DND-41 (cell line): ENCODE data around the gene ARHGAP15.

Experiments
- ATAC-seq: fragments of 200-7000 bp; cut with Tn5 transposase; 3 replicates; pipeline ENCODE4 v1.9.1; 2021; ENCODE audit warnings: low read depth; ENCODE audit not compliant: insufficient read depth
- DNase-seq: peaks from one replicate; pipeline ENCODE4 v3.0.0-alpha.2; 2020
- H2AFZ ChIP-seq: 2 replicates; pipeline ENCODE4 v1.6.0; 2012; ENCODE audit warnings: low read depth, low read length
- H3K27ac ChIP-seq: 2 replicates; pipeline ENCODE4 v1.5.1; 2012; ENCODE audit warnings: low read length, inconsistent platforms
- H3K27me3 ChIP-seq: fragments of 200-600 bp; sonication (generic); 2 replicates; pipeline ENCODE4 v1.6.0; 2012; ENCODE audit warnings: low read length, mild to moderate bottlenecking, inconsistent platforms; ENCODE audit not compliant: insufficient read depth, poor library complexity
- H3K36me3 ChIP-seq: 2 replicates; pipeline ENCODE4 v1.5.1; 2012; ENCODE audit warnings: low read length, inconsistent platforms; ENCODE audit not compliant: insufficient read depth
- H3K4me1 ChIP-seq: 2 replicates; pipeline ENCODE4 v1.5.1; 2012; ENCODE audit warnings: mild to moderate bottlenecking, low read length; ENCODE audit not compliant: insufficient read depth
- H3K4me2 ChIP-seq: 2 replicates; pipeline ENCODE4 v1.6.0; 2012; ENCODE audit warnings: mild to moderate bottlenecking, moderate library complexity, low read length, inconsistent platforms; ENCODE audit not compliant: insufficient read depth
- H3K4me3 ChIP-seq, 2 experiments: fragments of 200-600 bp in 1 of 2; shearing (Covaris generic) in 1 of 2; 2 replicates each; pipeline ENCODE4 v1.5.1; 2012 to 2016; ENCODE audit warnings: inconsistent platforms in 2 of 2, low read length in 2 of 2, mild to moderate bottlenecking in 2 of 2, low read depth in 1 of 2, moderate library complexity in 1 of 2
- H3K79me2 ChIP-seq: 2 replicates; pipeline ENCODE4 v1.6.0; 2012; ENCODE audit warnings: low read length, inconsistent platforms; ENCODE audit not compliant: insufficient read depth
- H3K9ac ChIP-seq: 2 replicates; pipeline ENCODE4 v1.6.0; 2012; ENCODE audit warnings: low read depth, mild to moderate bottlenecking, inconsistent platforms, low read length, moderate library complexity
- H3K9me3 ChIP-seq: 2 replicates; pipeline ENCODE4 v1.5.1; 2012; ENCODE audit warnings: low read length, moderate library complexity, mild to moderate bottlenecking, inconsistent platforms; ENCODE audit not compliant: insufficient read depth, severe bottlenecking
- H4K20me1 ChIP-seq: 2 replicates; pipeline ENCODE4 v1.6.0; 2012; ENCODE audit warnings: low read length; ENCODE audit not compliant: insufficient read depth
- CTCF ChIP-seq: IDR thresholded peaks from 2 replicates; pipeline ENCODE4 v1.5.1; 2012; ENCODE audit warnings: borderline replicate concordance, low read length, moderate library complexity, mild to moderate bottlenecking; ENCODE audit not compliant: poor library complexity, severe bottlenecking; ENCODE audit errors: extremely low read depth
- EZH2 ChIP-seq: IDR thresholded peaks from 3 replicates; pipeline ENCODE4 v1.6.1; 2012; ENCODE audit warnings: borderline replicate concordance, low read depth, mild to moderate bottlenecking, moderate library complexity, low read length, inconsistent platforms; ENCODE audit not compliant: severe bottlenecking

Gene ARHGAP15

GRCh38 chr2:143559147-143559546, 429.9 kb downstream of the ARHGAP15 start:
- Histone ChIP-seq H3K4me1 (no peaks in the 10 kb centered on the region), H3K4me3 (no peak overlapping the region), H3K9me3 (no peaks in the 10 kb centered on the region), H3K27ac (no peak overlapping the region), H3K9ac (no peak overlapping the region), H3K27me3 (no peaks in the 10 kb centered on the region), H4K20me1 (no peaks in the 10 kb centered on the region), H2AFZ (no peak overlapping the region), H3K4me2 (no peak overlapping the region), H3K79me2 (no peaks in the 10 kb centered on the region), H3K36me3 (peaks cover 81% of the 10 kb centered on the region)
- no peak for ATAC-seq
- no peak for DNase-seq
- TF ChIP-seq EZH2, result no peak
- TF ChIP-seq CTCF, result no peak

- no peak for ATAC-seq
- no peaks in the 10 kb centered on the region for H3K4me1 ChIP-seq
- TF ChIP-seq CTCF (no peak), EZH2 (no peak)
- no peaks in the 10 kb centered on the region for H4K20me1 ChIP-seq
- H3K27me3 ChIP-seq, result no peaks in the 10 kb centered on the region
- H3K27ac ChIP-seq, result no peak overlapping the region
- peaks cover 77% of the 10 kb centered on the region for H3K36me3 ChIP-seq
- H3K4me2 ChIP-seq, result no peak overlapping the region
- H3K79me2 ChIP-seq, result no peaks in the 10 kb centered on the region
- H2AFZ ChIP-seq, result no peak overlapping the region
- no peak for DNase-seq
- no peak overlapping the region for H3K4me3 ChIP-seq
- no peaks in the 10 kb centered on the region for H3K9me3 ChIP-seq
- no peak overlapping the region for H3K9ac ChIP-seq
Measured at GRCh38 chr2:143560724-143561123, 431.5 kb downstream of the ARHGAP15 start.

- H3K27me3 ChIP-seq, result no peaks in the 10 kb centered on the region
- no peak overlapping the region for H2AFZ ChIP-seq
- no peak overlapping the region for H3K4me3 ChIP-seq
- TF ChIP-seq EZH2 (no peak), CTCF (no peak)
- no peak for ATAC-seq
- H3K27ac ChIP-seq, result no peak overlapping the region
- no peaks in the 10 kb centered on the region for H3K79me2 ChIP-seq
- H4K20me1 ChIP-seq, result no peaks in the 10 kb centered on the region
- H3K36me3 ChIP-seq, result peaks cover 63% of the 10 kb centered on the region
- no peak overlapping the region for H3K4me2 ChIP-seq
- H3K9me3 ChIP-seq, result no peaks in the 10 kb centered on the region
- H3K9ac ChIP-seq, result no peak overlapping the region
- no peaks in the 10 kb centered on the region for H3K4me1 ChIP-seq
- DNase-seq, result no peak
Measured at GRCh38 chr2:143564419-143564818, 435.2 kb downstream of the ARHGAP15 start.

- Histone ChIP-seq H3K4me1 (no peaks in the 10 kb centered on the region), H3K4me2 (no peak overlapping the region), H3K79me2 (no peaks in the 10 kb centered on the region), H4K20me1 (no peaks in the 10 kb centered on the region), H3K36me3 (peaks cover 40% of the 10 kb centered on the region), H3K27me3 (no peaks in the 10 kb centered on the region), H3K9ac (no peak overlapping the region), H3K27ac (no peak overlapping the region), H2AFZ (no peak overlapping the region), H3K4me3 (no peak overlapping the region), H3K9me3 (no peaks in the 10 kb centered on the region)
- no peak for DNase-seq
- no peak for TF ChIP-seq CTCF
- TF ChIP-seq EZH2, result no peak
- ATAC-seq, result no peak
Measured at GRCh38 chr2:143571747-143572146, 442.5 kb downstream of the ARHGAP15 start.
